Measurements from ENCODE around the gene RGMA.
A peak's percentile ranks its signal among the peaks of the same experiment; 100 is the strongest.

Gene RGMA

DNA sequence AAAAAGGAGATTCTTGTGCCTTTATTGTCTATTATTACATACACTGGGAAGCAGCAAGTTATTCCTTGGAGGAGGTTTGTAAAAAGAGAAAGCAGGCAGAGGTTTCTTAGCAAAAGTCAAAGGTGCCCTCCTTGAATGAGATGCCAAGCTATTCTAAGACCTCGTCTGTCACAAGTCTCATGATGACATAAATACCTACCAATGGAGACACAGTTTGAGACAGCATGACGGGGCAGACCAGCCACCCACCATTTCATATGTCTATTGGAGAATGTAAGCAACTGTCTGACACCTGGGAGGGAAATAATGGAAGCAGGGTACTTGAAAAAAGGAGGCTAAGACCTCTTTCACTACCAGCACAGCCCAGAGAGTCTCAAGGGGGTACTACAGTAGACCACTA is 2.2 kb downstream of the RGMA start:
- Histone ChIP-seq H3K27me3 (peaks cover 0 to 12% of the 10 kb centered on the region in 2 donors), H3K9me3 (no peaks in the 10 kb centered on the region), H3K27ac (no peak overlapping the region), H3K36me3 (no peaks in the 10 kb centered on the region), H3K4me1 (peaks cover 0 to 23% (median 15%) of the 10 kb centered on the region in 4 donors), H3K4me3 (no peak overlapping the region)
- DNase-seq, result no peak
- TF ChIP-seq, protein P1, sequence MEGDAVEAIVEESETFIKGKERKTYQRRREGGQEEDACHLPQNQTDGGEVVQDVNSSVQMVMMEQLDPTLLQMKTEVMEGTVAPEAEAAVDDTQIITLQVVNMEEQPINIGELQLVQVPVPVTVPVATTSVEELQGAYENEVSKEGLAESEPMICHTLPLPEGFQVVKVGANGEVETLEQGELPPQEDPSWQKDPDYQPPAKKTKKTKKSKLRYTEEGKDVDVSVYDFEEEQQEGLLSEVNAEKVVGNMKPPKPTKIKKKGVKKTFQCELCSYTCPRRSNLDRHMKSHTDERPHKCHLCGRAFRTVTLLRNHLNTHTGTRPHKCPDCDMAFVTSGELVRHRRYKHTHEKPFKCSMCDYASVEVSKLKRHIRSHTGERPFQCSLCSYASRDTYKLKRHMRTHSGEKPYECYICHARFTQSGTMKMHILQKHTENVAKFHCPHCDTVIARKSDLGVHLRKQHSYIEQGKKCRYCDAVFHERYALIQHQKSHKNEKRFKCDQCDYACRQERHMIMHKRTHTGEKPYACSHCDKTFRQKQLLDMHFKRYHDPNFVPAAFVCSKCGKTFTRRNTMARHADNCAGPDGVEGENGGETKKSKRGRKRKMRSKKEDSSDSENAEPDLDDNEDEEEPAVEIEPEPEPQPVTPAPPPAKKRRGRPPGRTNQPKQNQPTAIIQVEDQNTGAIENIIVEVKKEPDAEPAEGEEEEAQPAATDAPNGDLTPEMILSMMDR (IDR thresholded peaks at IDR 0.05), result no peak
- intact Hi-C loops (cut with DNase I; ENCODE audit: low total_unique reads), result no loop called here

DNA sequence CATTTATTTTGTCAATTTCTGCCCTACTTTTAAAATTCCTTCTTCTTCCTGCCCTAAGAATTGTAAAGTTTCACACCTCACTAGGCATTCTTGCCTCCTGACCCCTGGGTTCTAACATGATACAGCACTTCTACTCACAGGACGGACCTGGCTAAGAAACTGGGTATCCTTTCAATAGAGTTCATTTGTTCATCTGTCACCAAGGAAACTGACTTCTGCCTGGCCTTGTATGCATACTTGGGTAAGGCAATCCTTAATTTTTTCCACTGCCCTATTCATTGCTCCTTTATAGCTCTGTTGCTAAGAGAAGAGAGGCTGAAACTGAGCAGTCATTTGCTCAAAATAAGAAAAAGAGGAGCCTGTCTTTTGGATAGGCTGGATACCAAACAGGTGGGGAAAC is 3.3 kb downstream of the RGMA start:
- H3K4me1 ChIP-seq, result peaks cover 0 to 23% (median 15%) of the 10 kb centered on the region in 4 donors
- H3K27me3 ChIP-seq, result peaks cover 0 to 19% of the 10 kb centered on the region in 2 donors
- no peak overlapping the region for H3K4me3 ChIP-seq
- DNase-seq, result no peak
- H3K9me3 ChIP-seq, result no peaks in the 10 kb centered on the region
- no peak overlapping the region for H3K27ac ChIP-seq
- no peaks in the 10 kb centered on the region for H3K36me3 ChIP-seq
- intact Hi-C loops (cut with DNase I; ENCODE audit: low total_unique reads), result no loop called here
- TF ChIP-seq, protein P1 (IDR thresholded peaks at IDR 0.05), result no peak

DNA sequence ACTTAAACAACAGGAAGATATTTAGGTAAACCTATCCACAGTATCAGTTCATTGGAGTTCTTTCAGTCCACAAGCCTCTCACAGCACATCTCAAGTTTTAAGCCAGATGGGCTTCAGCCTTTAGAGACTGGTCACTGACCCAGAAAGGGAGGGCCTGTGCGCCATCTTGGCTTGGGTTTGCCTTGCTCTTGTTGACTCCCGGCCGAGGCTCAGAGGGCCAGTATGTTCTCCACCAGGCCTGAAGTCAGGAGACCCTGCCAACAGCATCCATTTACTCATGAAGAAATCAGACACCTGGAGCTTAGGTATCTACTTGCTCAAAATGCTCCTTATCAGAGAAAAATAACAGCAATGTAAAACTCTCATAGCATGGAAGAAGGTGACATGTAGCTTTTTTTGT is 6.2 kb downstream of the RGMA start:
- H3K27ac ChIP-seq, result no peak overlapping the region
- peak in 1 of 2 donors; percentile 12 for DNase-seq
- peaks cover 0 to 6% (median 2%) of the 10 kb centered on the region in 4 donors for H3K4me1 ChIP-seq
- H3K36me3 ChIP-seq, result no peaks in the 10 kb centered on the region
- intact Hi-C loops (cut with DNase I; ENCODE audit: low total_unique reads), result no loop called here
- no peaks in the 10 kb centered on the region for H3K9me3 ChIP-seq
- TF ChIP-seq, protein P1 (IDR thresholded peaks at IDR 0.05), result no peak
- H3K4me3 ChIP-seq, result no peak overlapping the region
- peaks cover 0 to 21% of the 10 kb centered on the region in 2 donors for H3K27me3 ChIP-seq

DNA sequence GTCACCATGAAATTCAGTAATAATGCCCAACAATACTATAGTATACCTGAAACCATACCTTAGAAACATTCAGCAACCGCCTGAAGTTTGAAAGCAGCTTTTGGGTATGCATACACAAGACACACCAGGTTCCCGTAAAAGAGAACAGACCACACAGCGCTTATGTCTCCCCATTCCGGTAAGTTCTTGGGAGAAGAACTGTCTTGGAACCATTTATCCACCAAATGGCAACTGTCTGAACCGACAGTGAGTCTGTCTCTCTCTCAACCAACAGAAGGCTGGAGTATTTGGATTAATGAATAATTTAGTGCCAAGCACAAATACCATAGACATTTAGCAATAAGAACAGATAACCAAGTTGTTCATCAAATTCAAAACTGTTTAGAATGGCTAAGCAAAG is 7.6 kb downstream of the RGMA start:
- TF ChIP-seq, protein P1 (IDR thresholded peaks at IDR 0.05), result no peak
- peak in 1 of 2 donors; percentile 5 for DNase-seq
- no peak overlapping the region for H3K27ac ChIP-seq
- no peaks in the 10 kb centered on the region for H3K36me3 ChIP-seq
- H3K27me3 ChIP-seq, result peaks cover 0 to 16% of the 10 kb centered on the region in 2 donors
- H3K4me1 ChIP-seq, result no peaks in the 10 kb centered on the region
- intact Hi-C loops (cut with DNase I; ENCODE audit: low total_unique reads), result no loop called here
- H3K9me3 ChIP-seq, result no peaks in the 10 kb centered on the region
- H3K4me3 ChIP-seq, result no peak overlapping the region

DNA sequence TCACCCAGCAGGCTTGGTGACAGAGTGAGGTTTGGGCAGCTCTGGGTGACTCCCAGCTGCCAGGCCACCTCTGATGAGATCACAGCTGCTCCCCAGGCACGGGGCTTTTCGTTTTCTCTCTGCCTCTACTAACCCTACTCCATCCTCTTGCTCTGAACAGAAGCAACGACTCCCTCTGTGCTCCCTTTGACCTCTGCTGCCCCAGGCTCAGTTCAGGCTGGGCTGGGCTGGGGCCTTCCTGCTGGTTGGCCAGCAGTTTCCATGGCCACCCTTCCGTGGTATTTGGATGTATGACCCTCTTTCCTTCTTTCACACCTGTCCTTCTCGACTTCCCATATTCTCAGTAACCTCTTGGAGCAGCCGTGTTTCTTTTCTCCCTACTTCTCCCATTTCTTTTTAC is 8.6 kb downstream of the RGMA start:
- Histone ChIP-seq H3K36me3 (no peaks in the 10 kb centered on the region), H3K4me1 (no peaks in the 10 kb centered on the region), H3K9me3 (no peaks in the 10 kb centered on the region), H3K4me3 (no peak overlapping the region), H3K27ac (no peak overlapping the region), H3K27me3 (peaks cover 0 to 11% of the 10 kb centered on the region in 2 donors)
- intact Hi-C loops (cut with DNase I; ENCODE audit: low total_unique reads), result no loop called here
- DNase-seq, result peak in 1 of 2 donors; percentile 37
- TF ChIP-seq, protein P1 (IDR thresholded peaks at IDR 0.05), result no peak

DNA sequence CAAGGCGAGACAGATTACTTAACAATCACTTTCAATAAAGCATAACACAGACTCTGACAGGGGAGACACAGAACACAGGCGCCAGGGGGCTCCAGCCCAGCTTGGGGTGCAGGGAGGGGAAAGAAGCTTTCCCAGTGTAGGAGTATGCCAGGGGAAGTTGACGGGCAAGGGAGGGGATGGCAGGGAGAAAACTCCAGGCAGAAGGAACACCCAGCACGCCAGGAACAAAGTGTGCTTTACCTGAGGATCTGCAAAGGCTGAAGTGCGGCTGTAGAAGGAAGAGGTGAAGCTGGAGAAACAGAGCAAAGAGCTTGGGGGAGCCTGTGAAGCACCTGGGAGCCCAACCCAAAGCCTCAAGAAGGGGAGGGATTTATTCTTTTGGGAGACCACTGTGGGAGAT is 12.1 kb downstream of the RGMA start:
- H3K4me1 ChIP-seq, result peaks cover 0 to 7% (median 5%) of the 10 kb centered on the region in 4 donors
- H3K36me3 ChIP-seq, result no peaks in the 10 kb centered on the region
- no peak overlapping the region for H3K4me3 ChIP-seq
- peaks cover 0 to 9% of the 10 kb centered on the region in 2 donors for H3K27me3 ChIP-seq
- TF ChIP-seq, protein P1 (IDR thresholded peaks at IDR 0.05), result no peak
- H3K27ac ChIP-seq, result no peak overlapping the region
- no peak for DNase-seq
- H3K9me3 ChIP-seq, result no peaks in the 10 kb centered on the region
- intact Hi-C loops (cut with DNase I; ENCODE audit: low total_unique reads), result loop anchor here (10.0 kb wide), 1 partner anchor 52 kb away; no protein-coding TSS in a partner anchor
